GM21381 (cell line): Measurements from ENCODE around the gene THSD8.
A peak's percentile ranks its signal among the peaks of the same experiment; 100 is the strongest.

Experiments
- ATAC-seq: cut with Tn5 transposase; IDR thresholded peaks from one replicate; pipeline ENCODE4 v1.9.1; 2021; ENCODE audit warnings: mild to moderate bottlenecking, moderate library complexity; ENCODE audit not compliant: unreplicated experiment

THSD8 gene

GRCh38 chr19:12779162-12779993, 22.5 kb upstream of the THSD8 start:
- ATAC-seq = no peak

GRCh38 chr19:12782174-12782423, 19.8 kb upstream of the THSD8 start:
- peak; percentile 5 for ATAC-seq

GRCh38 chr19:12782424-12783290, 19.2 kb upstream of the THSD8 start:
- peak; percentile 29 for ATAC-seq

GRCh38 chr19:12783291-12783848, 18.5 kb upstream of the THSD8 start:
- no peak for ATAC-seq

GRCh38 chr19:12783849-12784393, 17.9 kb upstream of the THSD8 start:
- ATAC-seq = no peak

GRCh38 chr19:12784394-12784870, 17.4 kb upstream of the THSD8 start:
- ATAC-seq = no peak

GRCh38 chr19:12784871-12785430, 16.9 kb upstream of the THSD8 start:
- ATAC-seq = no peak

- no peak for ATAC-seq
These were observed 16.3 kb upstream of the THSD8 start for GRCh38 chr19:12785431-12786031.

GRCh38 chr19:12786141-12786870, 15.6 kb upstream of the THSD8 start:
- ATAC-seq = no peak

- no peak for ATAC-seq
These were observed 14.9 kb upstream of the THSD8 start for GRCh38 chr19:12786952-12787351.

- ATAC-seq = no peak
These were observed 14.4 kb upstream of the THSD8 start for GRCh38 chr19:12787458-12787857.

GRCh38 chr19:12788042-12788681, 13.7 kb upstream of the THSD8 start:
- no peak for ATAC-seq

- ATAC-seq = no peak
These were observed 13.2 kb upstream of the THSD8 start for GRCh38 chr19:12788682-12789097.

- no peak for ATAC-seq
These were observed 12.6 kb upstream of the THSD8 start for GRCh38 chr19:12789098-12789903.

GRCh38 chr19:12789904-12790619, 11.8 kb upstream of the THSD8 start:
- ATAC-seq = peak; percentile 38

- no peak for ATAC-seq
These were observed 11.1 kb upstream of the THSD8 start for GRCh38 chr19:12790628-12791344.

- ATAC-seq = peak; percentile 29
These were observed 10.4 kb upstream of the THSD8 start, which contains the start of gene JUNB for GRCh38 chr19:12791345-12792050. Gene JUNB, plus strand, starts transcription at chr19:12791486. Its CDS starts 286 bp downstream, at chr19:12791772.
